ENCODE measurements around the gene HMGN4. TPM values are rescaled to one million over a fixed set of nuclear protein-coding genes. Genes with fewer than 3 reads are reported as not detected.
"Not testable (repeated sequence)": the region's sequence is repeated elsewhere in the genome, so short reads cannot be mapped to it uniquely, and the experiment has no call there.

The HMGN4 gene
- polyA plus RNA-seq, 6 donors from 2014 or later = 127 to 198 (median 172) TPM

- Mint-ChIP-seq H3K4me3 (no peak overlapping the region), H3K27ac (no peak overlapping the region)
Measured at GRCh38 chr6:26514984-26515383, 23.2 kb upstream of the HMGN4 start.

GRCh38 chr6:26516481-26517427 lies 21.4 kb upstream of the HMGN4 start:
- Mint-ChIP-seq H3K4me1 (peaks cover 6 to 16% (median 14%) of the 10 kb centered on the region in 3 donors), H3K36me3 (no peaks in the 10 kb centered on the region), H3K27ac (no peak overlapping the region), H3K4me3 (peak overlapping the region in 1 of 8 donors; percentile 41), H3K9me3 (peaks cover 0 to 8% (median 0%) of the 10 kb centered on the region in 7 donors), H3K27me3 (peaks cover 0 to 6% (median 0%) of the 10 kb centered on the region in 3 donors)
- DNase-seq (no peak), ATAC-seq (ENCODE audit: low read depth in 2 of 2) (no peak)

More at GRCh38 chr6:26514984-26515383, 23.2 kb upstream of the HMGN4 start:
- ATAC-seq (ENCODE audit: low read depth in 2 of 2) (no peak), DNase-seq (no peak)
- Mint-ChIP-seq H3K36me3 (no peaks in the 10 kb centered on the region), H3K27me3 (no peaks in the 10 kb centered on the region), H3K4me1 (no peaks in the 10 kb centered on the region), H3K9me3 (no peaks in the 10 kb centered on the region)

GRCh38 chr6:26519359-26519758 lies 18.8 kb upstream of the HMGN4 start:
- H3K9me3 Mint-ChIP-seq = peaks cover 0 to 8% (median 0%) of the 10 kb centered on the region in 7 donors
- ATAC-seq (ENCODE audit: low read depth in 2 of 2) (no peak), DNase-seq (no peak)
- peaks cover 24 to 38% (median 27%) of the 10 kb centered on the region in 3 donors for H3K4me1 Mint-ChIP-seq
- H3K4me3 Mint-ChIP-seq = no peak overlapping the region
- peaks cover 0 to 6% (median 0%) of the 10 kb centered on the region in 3 donors for H3K27me3 Mint-ChIP-seq
- H3K36me3 Mint-ChIP-seq = no peaks in the 10 kb centered on the region
- H3K27ac Mint-ChIP-seq = no peak overlapping the region

DNA sequence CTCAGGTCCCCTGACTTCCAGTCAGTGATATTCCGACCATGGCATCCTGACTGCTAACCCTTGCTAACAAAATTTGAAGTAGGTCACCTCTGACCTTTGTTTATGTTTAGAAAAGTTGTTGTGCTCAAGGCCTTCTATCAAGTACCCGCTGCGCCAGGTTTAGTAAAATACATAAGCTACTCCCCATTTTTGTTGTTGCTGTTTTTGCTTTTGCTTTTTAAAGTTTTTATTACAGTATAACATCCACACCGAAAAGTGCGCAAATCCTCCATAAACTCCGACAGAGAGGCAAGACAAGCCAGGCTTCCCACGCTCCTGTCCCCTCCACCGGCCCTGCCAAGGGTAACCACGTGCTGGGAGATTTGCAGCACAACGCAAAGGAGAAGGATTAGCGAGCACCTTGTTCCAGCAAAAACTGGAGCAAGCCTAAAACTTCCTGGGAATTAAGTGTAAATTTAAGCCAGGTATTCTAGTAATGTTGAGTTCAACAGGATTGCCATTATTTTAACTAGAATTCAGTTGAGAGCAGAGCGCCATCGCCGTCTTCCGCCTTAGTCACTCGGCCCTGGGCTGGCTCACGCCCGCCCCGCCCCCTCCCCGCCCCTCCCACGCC lies 17.8 kb upstream of the HMGN4 start:
- DNase-seq (no peak), ATAC-seq (ENCODE audit: low read depth in 2 of 2) (peak; percentile 3 to 4)
- Mint-ChIP-seq H3K4me1 (peaks cover 26 to 44% (median 31%) of the 10 kb centered on the region in 3 donors), H3K27ac (peak overlapping the region; percentile 57 to 100 (median 93)), H3K36me3 (no peaks in the 10 kb centered on the region), H3K4me3 (peak overlapping the region; percentile 70 to 96 (median 88)), H3K27me3 (peaks cover 0 to 6% (median 0%) of the 10 kb centered on the region in 3 donors), H3K9me3 (peaks cover 0 to 8% (median 0%) of the 10 kb centered on the region in 7 donors)

GRCh38 chr6:26520850-26521599 lies 17.1 kb upstream of the HMGN4 start:
- Mint-ChIP-seq H3K4me1 (peaks cover 31 to 44% (median 31%) of the 10 kb centered on the region in 3 donors), H3K9me3 (peaks cover 0 to 8% (median 0%) of the 10 kb centered on the region in 7 donors), H3K27ac (peak overlapping the region; percentile 77 to 100 (median 98)), H3K4me3 (peak overlapping the region; percentile 86 to 97 (median 94)), H3K36me3 (no peaks in the 10 kb centered on the region), H3K27me3 (peaks cover 0 to 6% (median 0%) of the 10 kb centered on the region in 3 donors)
- ATAC-seq (ENCODE audit: low read depth in 2 of 2) (peak; percentile 72 to 74), DNase-seq (peak; percentile 88)

- peak overlapping the region; percentile 86 to 97 (median 94) for H3K4me3 Mint-ChIP-seq
- H3K27ac Mint-ChIP-seq = peak overlapping the region; percentile 81 to 100 (median 98)
- H3K9me3 Mint-ChIP-seq = peaks cover 0 to 8% (median 0%) of the 10 kb centered on the region in 7 donors
- ATAC-seq (ENCODE audit: low read depth in 2 of 2) (peak; percentile 68 to 73), DNase-seq (peak; percentile 84)
- peaks cover 31 to 44% (median 32%) of the 10 kb centered on the region in 3 donors for H3K4me1 Mint-ChIP-seq
- no peaks in the 10 kb centered on the region for H3K36me3 Mint-ChIP-seq
- H3K27me3 Mint-ChIP-seq = peaks cover 0 to 6% (median 0%) of the 10 kb centered on the region in 3 donors
Measured at GRCh38 chr6:26521600-26522391, 16.4 kb upstream of the HMGN4 start.

DNA sequence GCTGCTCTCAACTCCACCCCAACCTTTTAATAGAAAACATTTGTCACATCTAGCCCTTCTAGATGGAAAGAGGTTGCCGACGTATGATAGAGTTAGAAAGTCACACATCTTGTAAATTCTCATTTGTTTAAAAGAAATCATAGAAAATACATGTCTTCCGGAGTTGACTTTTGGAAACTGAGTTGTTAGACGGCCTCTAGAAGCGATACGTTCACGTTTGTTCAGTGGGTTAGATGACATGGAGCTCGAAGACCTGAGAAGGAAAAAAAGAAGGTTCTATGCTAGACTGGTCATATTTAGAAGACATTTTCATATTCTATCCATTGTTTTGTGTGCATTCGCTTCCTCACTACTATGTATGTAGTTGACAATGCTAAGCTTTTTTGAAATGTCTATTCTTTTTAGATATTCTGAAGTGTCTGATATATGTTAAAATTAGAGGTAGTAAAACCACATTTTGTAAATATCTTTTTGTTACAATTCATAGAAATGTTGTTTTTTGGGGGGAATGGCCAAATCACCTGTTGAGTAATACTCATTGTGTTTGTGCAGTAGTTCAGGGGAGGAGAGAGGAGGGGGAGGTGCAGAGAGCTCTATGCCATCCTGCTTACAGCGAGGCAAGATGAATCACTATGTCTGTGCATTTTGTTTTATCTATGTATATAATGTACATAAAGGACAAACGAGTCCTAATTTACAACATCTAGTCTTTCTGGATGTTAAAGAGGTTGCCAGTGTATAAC lies 15.5 kb upstream of the HMGN4 start:
- not testable (repeated sequence) for ATAC-seq (ENCODE audit: low read depth in 2 of 2); H3K36me3 Mint-ChIP-seq; H3K9me3 Mint-ChIP-seq; H3K27me3 Mint-ChIP-seq; DNase-seq
- H3K27ac Mint-ChIP-seq = peak overlapping the region; percentile 81 to 100 (median 96)
- peak overlapping the region; percentile 86 to 97 (median 94) for H3K4me3 Mint-ChIP-seq
- H3K4me1 Mint-ChIP-seq = peaks cover 31 to 44% (median 32%) of the 10 kb centered on the region in 3 donors

GRCh38 chr6:26524314-26524713 lies 13.9 kb upstream of the HMGN4 start:
- H3K36me3 Mint-ChIP-seq; ATAC-seq (ENCODE audit: low read depth in 2 of 2); H3K27ac Mint-ChIP-seq; H3K9me3 Mint-ChIP-seq; H3K27me3 Mint-ChIP-seq; DNase-seq: not testable (repeated sequence)
- Mint-ChIP-seq H3K4me3 (peak overlapping the region in 1 of 8 donors; percentile 32), H3K4me1 (peaks cover 31 to 44% (median 32%) of the 10 kb centered on the region in 3 donors)

GRCh38 chr6:26524722-26525370 lies 13.3 kb upstream of the HMGN4 start:
- Mint-ChIP-seq H3K4me1 (peaks cover 31 to 44% (median 32%) of the 10 kb centered on the region in 3 donors), H3K9me3 (peaks cover 0 to 8% (median 0%) of the 10 kb centered on the region in 7 donors), H3K27ac (no peak overlapping the region), H3K4me3 (no peak overlapping the region), H3K36me3 (no peaks in the 10 kb centered on the region), H3K27me3 (peaks cover 0 to 6% (median 0%) of the 10 kb centered on the region in 3 donors)
- DNase-seq (no peak), ATAC-seq (ENCODE audit: low read depth in 2 of 2) (no peak)

GRCh38 chr6:26525838-26526237 lies 12.3 kb upstream of the HMGN4 start:
- no peak overlapping the region for H3K27ac Mint-ChIP-seq
- peaks cover 0 to 7% (median under 1%) of the 10 kb centered on the region in 7 donors for H3K9me3 Mint-ChIP-seq
- DNase-seq (no peak), ATAC-seq (ENCODE audit: low read depth in 2 of 2) (no peak)
- peaks cover 0 to 6% (median 0%) of the 10 kb centered on the region in 3 donors for H3K27me3 Mint-ChIP-seq
- H3K36me3 Mint-ChIP-seq = no peaks in the 10 kb centered on the region
- peaks cover 26 to 36% (median 26%) of the 10 kb centered on the region in 3 donors for H3K4me1 Mint-ChIP-seq
- no peak overlapping the region for H3K4me3 Mint-ChIP-seq

GRCh38 chr6:26526928-26527327 lies 11.2 kb upstream of the HMGN4 start:
- Mint-ChIP-seq H3K36me3 (no peaks in the 10 kb centered on the region), H3K27ac (no peak overlapping the region), H3K9me3 (peaks cover 0 to 6% (median 0%) of the 10 kb centered on the region in 7 donors), H3K4me3 (no peak overlapping the region), H3K27me3 (no peaks in the 10 kb centered on the region), H3K4me1 (peaks cover 25 to 38% (median 36%) of the 10 kb centered on the region in 3 donors)
- ATAC-seq (ENCODE audit: low read depth in 2 of 2) (no peak), DNase-seq (no peak)

Measured in naive B cell (primary cell).